Tibial nerve (tissue), 3 donors: ENCODE data around the gene KAZN.

Experiments used
- POLR2A ChIP-seq, 2 donors: fragments of 450-650 bp; IDR thresholded peaks; one replicate each; pipeline ENCODE4 v1.6.1; 2017; ENCODE audit warnings: antibody characterized with exemption in 2 of 2, mild to moderate bottlenecking in 2 of 2, moderate library complexity in 2 of 2
- TF ChIP-seq, protein P1 (sequence below), 5 experiments: fragments of 200-600 bp in 3 of 5; fragments of 450-650 bp in 2 of 5; sonication (generic) in 3 of 5; IDR thresholded peaks; one replicate each; pipeline ENCODE4 v1.5.1; 2016 to 2019; ENCODE audit warnings: antibody characterized with exemption in 5 of 5, mild to moderate bottlenecking in 3 of 5, moderate library complexity in 2 of 5

DNA sequence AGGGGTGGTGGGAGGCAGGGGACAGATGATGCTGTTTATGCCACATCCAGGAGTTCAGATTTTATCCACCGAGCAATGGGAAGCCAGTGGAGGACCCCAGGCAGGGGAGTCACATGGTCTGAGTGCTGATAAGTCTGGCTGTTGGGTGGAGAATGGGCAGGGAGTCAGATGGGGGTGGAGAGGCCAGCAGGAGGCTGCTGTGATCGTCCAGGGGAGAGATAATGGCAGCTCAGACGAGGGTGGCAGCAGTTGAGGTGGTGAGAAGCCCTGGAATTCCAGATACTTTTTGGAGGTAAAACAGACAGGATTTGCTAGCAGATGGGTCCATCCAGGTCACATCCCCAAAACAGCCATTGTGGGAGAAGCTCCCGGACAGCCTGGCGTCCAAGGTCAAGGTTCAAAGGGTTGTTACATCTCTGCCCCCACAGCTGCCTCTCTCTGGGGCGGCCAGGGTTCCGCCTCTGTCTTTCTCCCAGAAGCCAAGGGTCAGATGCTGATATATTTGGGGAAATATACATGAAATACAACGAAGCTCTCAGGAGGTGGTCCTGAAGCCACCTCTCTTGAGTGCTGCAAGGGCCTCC is 303.0 kb downstream of the KAZN start:
- TF ChIP-seq, protein P1, sequence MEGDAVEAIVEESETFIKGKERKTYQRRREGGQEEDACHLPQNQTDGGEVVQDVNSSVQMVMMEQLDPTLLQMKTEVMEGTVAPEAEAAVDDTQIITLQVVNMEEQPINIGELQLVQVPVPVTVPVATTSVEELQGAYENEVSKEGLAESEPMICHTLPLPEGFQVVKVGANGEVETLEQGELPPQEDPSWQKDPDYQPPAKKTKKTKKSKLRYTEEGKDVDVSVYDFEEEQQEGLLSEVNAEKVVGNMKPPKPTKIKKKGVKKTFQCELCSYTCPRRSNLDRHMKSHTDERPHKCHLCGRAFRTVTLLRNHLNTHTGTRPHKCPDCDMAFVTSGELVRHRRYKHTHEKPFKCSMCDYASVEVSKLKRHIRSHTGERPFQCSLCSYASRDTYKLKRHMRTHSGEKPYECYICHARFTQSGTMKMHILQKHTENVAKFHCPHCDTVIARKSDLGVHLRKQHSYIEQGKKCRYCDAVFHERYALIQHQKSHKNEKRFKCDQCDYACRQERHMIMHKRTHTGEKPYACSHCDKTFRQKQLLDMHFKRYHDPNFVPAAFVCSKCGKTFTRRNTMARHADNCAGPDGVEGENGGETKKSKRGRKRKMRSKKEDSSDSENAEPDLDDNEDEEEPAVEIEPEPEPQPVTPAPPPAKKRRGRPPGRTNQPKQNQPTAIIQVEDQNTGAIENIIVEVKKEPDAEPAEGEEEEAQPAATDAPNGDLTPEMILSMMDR (IDR thresholded peaks at IDR 0.05) = no peak
- no peak for TF ChIP-seq POLR2A (IDR thresholded peaks at IDR 0.05)
